Keratinocyte (primary cell): ENCODE data around the gene SUFU. TPM values are rescaled to one million over a fixed set of nuclear protein-coding genes. Genes with fewer than 3 reads are reported as not detected.

Experiments used
- DNase-seq: peaks from one replicate; pipeline ENCODE4 v3.0.0-alpha.2; 2011; ENCODE audit warnings: low read depth, missing footprints, low spot score
- FAIRE-seq: peaks from 2 replicates; lab custom pipeline; 2011; peaks lifted over from hg19 to GRCh38; lab: Jason Lieb, UNC
- H2AFZ ChIP-seq: 2 replicates; pipeline ENCODE4 v1.6.0; 2012; ENCODE audit warnings: low read length, control low read depth, inconsistent platforms; ENCODE audit not compliant: control insufficient read depth
- H3K27ac ChIP-seq: 2 replicates; pipeline ENCODE4 v1.5.1; 2011; ENCODE audit warnings: low read length; ENCODE audit not compliant: control insufficient read depth, insufficient read depth
- H3K27me3 ChIP-seq: 3 replicates; pipeline ENCODE4 v1.6.0; 2011; ENCODE audit warnings: low read length; ENCODE audit not compliant: control insufficient read depth, insufficient read depth; ENCODE audit errors: extremely low read depth
- H3K36me3 ChIP-seq, 2 experiments: 2 replicates in 1 of 2; 3 replicates in 1 of 2; pipeline ENCODE4 v1.5.1; 2011; ENCODE audit warnings: low read length in 2 of 2, mild to moderate bottlenecking in 1 of 2; ENCODE audit not compliant: control insufficient read depth in 2 of 2, insufficient read depth in 2 of 2; ENCODE audit errors: extremely low read depth in 1 of 2
- H3K4me1 ChIP-seq: 3 replicates; pipeline ENCODE4 v1.5.1; 2011; ENCODE audit warnings: low read length; ENCODE audit not compliant: control insufficient read depth, insufficient read depth; ENCODE audit errors: extremely low read depth
- H3K4me2 ChIP-seq: 3 replicates; pipeline ENCODE4 v1.6.0; 2011; ENCODE audit warnings: low read depth, low read length; ENCODE audit not compliant: control insufficient read depth, insufficient read depth; ENCODE audit errors: extremely low read depth
- H3K4me3 ChIP-seq, 3 experiments: fragments of 200-600 bp in 1 of 3; sonication (generic) in 1 of 3; 2 replicates in 2 of 3; 3 replicates in 1 of 3; pipeline ENCODE4 v1.5.1; 2011 to 2016; ENCODE audit warnings: low read length in 3 of 3, mild to moderate bottlenecking in 3 of 3, control low read depth in 2 of 3, inconsistent platforms in 1 of 3, low read depth in 1 of 3, mixed read lengths in 1 of 3, mixed run types in 1 of 3, moderate library complexity in 1 of 3; ENCODE audit not compliant: control insufficient read depth in 2 of 3, insufficient read depth in 2 of 3; ENCODE audit errors: extremely low read depth in 1 of 3
- H3K79me2 ChIP-seq: 2 replicates; pipeline ENCODE4 v1.6.0; 2012; ENCODE audit warnings: low read length; ENCODE audit not compliant: control insufficient read depth, insufficient read depth
- H3K9ac ChIP-seq: 3 replicates; pipeline ENCODE4 v1.6.0; 2011; ENCODE audit warnings: low read length; ENCODE audit not compliant: control insufficient read depth, insufficient read depth; ENCODE audit errors: extremely low read depth
- H3K9me1 ChIP-seq: 3 replicates; pipeline ENCODE4 v1.6.0; 2011; ENCODE audit warnings: low read length; ENCODE audit not compliant: control insufficient read depth, insufficient read depth; ENCODE audit errors: extremely low read depth
- H3K9me3 ChIP-seq: 2 replicates; pipeline ENCODE4 v1.5.1; 2012; ENCODE audit warnings: low read depth, low read length; ENCODE audit not compliant: control insufficient read depth
- H4K20me1 ChIP-seq: 3 replicates; pipeline ENCODE4 v1.6.0; 2011; ENCODE audit warnings: low read length; ENCODE audit not compliant: control insufficient read depth, insufficient read depth; ENCODE audit errors: extremely low read depth
- EZH2 ChIP-seq: IDR thresholded peaks from one replicate; pipeline ENCODE4 v1.6.1; 2012; ENCODE audit warnings: inconsistent platforms, mild to moderate bottlenecking, low read length, moderate library complexity
- dilution Hi-C: fragments of 300-500 bp; cut with MboI; formaldehyde crosslinking; loops from one replicate; pipeline ENCODE4 v1.7.0; 2020; ENCODE audit warnings: low sequenced_read_pairs; ENCODE audit not compliant: extremely low pct_ligation_motif_present
- polyA plus RNA-seq, 5 experiments: library from polyadenylated mRNA; depleted of rRNA in 3 of 5; stranded (reverse) in 3 of 5; stranded (forward) in 1 of 5; unstranded in 1 of 5; fragments of >200 nt; gene quantifications; 1 replicate in 1 of 5; 2 replicates in 3 of 5; 3 replicates in 1 of 5; pipeline versions ENCODE4 v1.2.1 to v1.2.3, GENCODE V29; 2011 to 2012; ENCODE audit warnings: missing spikeins in 2 of 5, low read depth in 1 of 5, low replicate concordance in 1 of 5
- TF ChIP-seq, protein P1 (sequence below), 3 experiments: IDR thresholded peaks in 1 of 3; conservative IDR thresholded peaks in 1 of 3; optimal IDR thresholded peaks in 1 of 3; 2 replicates in 2 of 3; 3 replicates in 1 of 3; pipeline versions ENCODE3 to v1.5.1; 2011; ENCODE audit warnings: low read length in 3 of 3, mild to moderate bottlenecking in 3 of 3, moderate library complexity in 2 of 3, control low read depth in 1 of 3, inconsistent platforms in 1 of 3; ENCODE audit not compliant: insufficient read depth in 2 of 3; ENCODE audit errors: extremely low read depth in 1 of 3

SUFU gene
- polyA plus RNA-seq, 1 donor (not counting 4 experiments of a cell fraction or from before 2014, with no cell fraction given) = 3.7 TPM

DNA sequence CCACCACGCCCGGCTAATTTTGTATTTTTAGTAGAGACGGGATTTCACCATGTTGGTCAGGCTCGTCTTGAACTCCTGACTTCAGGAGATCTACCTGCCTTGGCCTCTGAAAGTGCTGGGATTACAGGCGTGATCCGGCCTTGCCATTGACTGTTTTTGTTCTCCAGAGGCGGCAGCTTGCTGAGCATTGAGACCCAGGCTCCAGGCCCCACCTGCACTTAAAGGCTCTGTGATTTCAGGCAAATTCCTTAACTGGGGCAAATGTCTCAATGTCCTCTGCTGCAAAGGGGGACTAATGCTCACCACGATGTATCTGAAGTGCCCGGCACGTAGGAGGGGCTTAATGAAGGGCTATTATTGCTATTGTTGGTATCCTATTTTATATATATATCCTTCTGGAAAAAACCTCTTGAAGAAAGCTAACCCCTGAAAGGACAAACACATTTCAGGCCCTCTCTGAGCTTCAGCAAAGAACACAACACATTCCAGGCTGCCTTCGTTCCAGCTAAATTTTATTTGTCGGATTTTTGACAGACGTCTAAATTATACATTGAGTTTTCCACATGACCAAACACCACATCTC, 169.6 kb downstream of the SUFU start:
- Histone ChIP-seq H3K4me1 (peaks cover 29% of the 10 kb centered on the region), H4K20me1 (no peaks in the 10 kb centered on the region), H3K9me1 (no peaks in the 10 kb centered on the region), H3K27me3 (no peaks in the 10 kb centered on the region), H3K9ac (peak overlapping the region; percentile 61), H3K9me3 (no peaks in the 10 kb centered on the region), H2AFZ (peak overlapping the region; percentile 95), H3K4me3 (peak overlapping the region in 2 of 3 experiments; percentile 55 to 64), H3K27ac (peak overlapping the region; percentile 50), H3K36me3 (no peaks in the 10 kb centered on the region), H3K79me2 (no peaks in the 10 kb centered on the region), H3K4me2 (peak overlapping the region; percentile 89)
- DNase-seq = no peak
- dilution Hi-C loops = no loop called here
- no peak for TF ChIP-seq EZH2
- TF ChIP-seq, protein P1, sequence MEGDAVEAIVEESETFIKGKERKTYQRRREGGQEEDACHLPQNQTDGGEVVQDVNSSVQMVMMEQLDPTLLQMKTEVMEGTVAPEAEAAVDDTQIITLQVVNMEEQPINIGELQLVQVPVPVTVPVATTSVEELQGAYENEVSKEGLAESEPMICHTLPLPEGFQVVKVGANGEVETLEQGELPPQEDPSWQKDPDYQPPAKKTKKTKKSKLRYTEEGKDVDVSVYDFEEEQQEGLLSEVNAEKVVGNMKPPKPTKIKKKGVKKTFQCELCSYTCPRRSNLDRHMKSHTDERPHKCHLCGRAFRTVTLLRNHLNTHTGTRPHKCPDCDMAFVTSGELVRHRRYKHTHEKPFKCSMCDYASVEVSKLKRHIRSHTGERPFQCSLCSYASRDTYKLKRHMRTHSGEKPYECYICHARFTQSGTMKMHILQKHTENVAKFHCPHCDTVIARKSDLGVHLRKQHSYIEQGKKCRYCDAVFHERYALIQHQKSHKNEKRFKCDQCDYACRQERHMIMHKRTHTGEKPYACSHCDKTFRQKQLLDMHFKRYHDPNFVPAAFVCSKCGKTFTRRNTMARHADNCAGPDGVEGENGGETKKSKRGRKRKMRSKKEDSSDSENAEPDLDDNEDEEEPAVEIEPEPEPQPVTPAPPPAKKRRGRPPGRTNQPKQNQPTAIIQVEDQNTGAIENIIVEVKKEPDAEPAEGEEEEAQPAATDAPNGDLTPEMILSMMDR (optimal IDR thresholded peaks at IDR 0.05 in 1 of 3, IDR thresholded peaks at IDR 0.05 in 1 of 3, conservative IDR thresholded peaks at IDR 0.05 in 1 of 3; ENCODE audit: extremely low read depth in 1 of 3, insufficient read depth in 2 of 3, low read length in 3 of 3) = no peak
- FAIRE-seq = no peak

DNA sequence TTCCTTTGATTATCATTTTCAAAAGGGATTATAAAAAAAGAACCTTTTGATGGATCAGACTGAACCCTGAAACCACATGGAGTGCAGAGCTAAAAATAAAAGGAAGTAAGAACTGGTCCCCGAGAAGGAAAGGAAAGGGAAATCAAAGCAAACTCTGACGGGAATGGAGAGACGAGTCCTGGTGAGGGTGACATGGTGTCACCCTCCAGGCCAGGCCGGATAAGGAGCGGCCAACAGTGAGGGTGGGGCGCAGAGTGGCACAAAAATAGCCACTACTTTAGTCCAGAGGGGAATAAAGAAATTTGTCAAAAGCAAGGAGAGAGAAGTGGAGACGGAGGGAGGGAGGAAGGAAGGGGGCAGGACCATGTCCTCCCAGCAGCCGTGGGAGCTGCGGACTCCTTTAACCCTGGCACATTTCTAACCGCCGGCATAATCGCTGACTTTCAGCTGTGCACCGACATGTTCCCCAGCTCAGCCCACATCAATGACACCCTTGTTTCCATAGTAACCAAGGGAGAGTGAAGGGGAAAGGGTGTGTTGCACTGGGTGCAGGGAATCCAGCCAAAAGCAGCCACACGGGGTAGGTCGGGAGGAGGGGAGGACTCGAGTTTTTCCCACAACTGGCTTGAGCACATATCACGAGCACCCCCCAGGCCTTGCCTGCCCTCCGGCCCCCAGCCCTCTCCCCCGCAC, 170.2 kb downstream of the SUFU start:
- Histone ChIP-seq H3K27me3 (no peaks in the 10 kb centered on the region), H3K27ac (peak overlapping the region; percentile 50), H3K9ac (peak overlapping the region; percentile 61), H3K9me3 (no peaks in the 10 kb centered on the region), H4K20me1 (no peaks in the 10 kb centered on the region), H3K4me2 (peak overlapping the region; percentile 89), H3K4me3 (peak overlapping the region in 2 of 3 experiments; percentile 55 to 64), H3K79me2 (no peaks in the 10 kb centered on the region), H3K36me3 (no peaks in the 10 kb centered on the region), H3K4me1 (peaks cover 29% of the 10 kb centered on the region), H2AFZ (peak overlapping the region; percentile 95), H3K9me1 (no peaks in the 10 kb centered on the region)
- TF ChIP-seq, protein P1 (optimal IDR thresholded peaks at IDR 0.05 in 1 of 3, IDR thresholded peaks at IDR 0.05 in 1 of 3, conservative IDR thresholded peaks at IDR 0.05 in 1 of 3; ENCODE audit: extremely low read depth in 1 of 3, insufficient read depth in 2 of 3, low read length in 3 of 3) = no peak
- no peak for TF ChIP-seq EZH2
- FAIRE-seq (peak; percentile 81), DNase-seq (peak; percentile 45)
- dilution Hi-C loops = no loop called here
